Measurements from ENCODE around the gene CPNE4.
"Not testable (repeated sequence)": the region's sequence is repeated elsewhere in the genome, so short reads cannot be mapped to it uniquely, and the experiment has no call there.

The CPNE4 gene

DNA sequence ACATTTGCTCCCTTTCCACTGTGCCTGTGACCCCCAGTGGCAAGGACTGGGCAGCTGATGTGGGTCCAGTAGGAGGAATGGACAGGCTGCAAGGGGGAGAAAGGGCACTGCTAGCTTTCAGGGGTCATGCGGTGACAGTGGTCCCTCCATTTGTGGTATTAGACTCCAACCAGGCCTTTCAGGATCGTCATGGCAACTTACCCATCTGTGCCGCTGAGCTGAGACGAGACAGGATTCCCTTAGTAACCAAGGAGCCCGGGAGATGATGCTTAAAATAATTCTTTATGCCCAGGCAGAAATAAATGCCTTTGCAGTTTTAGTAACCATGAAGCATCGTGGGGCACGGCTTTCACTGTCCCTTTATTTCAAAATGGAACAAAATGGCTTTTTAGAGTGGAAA is 516.1 kb downstream of the CPNE4 start:
- peak in 1 of 3 experiments; percentile 11 for DNase-seq

DNA sequence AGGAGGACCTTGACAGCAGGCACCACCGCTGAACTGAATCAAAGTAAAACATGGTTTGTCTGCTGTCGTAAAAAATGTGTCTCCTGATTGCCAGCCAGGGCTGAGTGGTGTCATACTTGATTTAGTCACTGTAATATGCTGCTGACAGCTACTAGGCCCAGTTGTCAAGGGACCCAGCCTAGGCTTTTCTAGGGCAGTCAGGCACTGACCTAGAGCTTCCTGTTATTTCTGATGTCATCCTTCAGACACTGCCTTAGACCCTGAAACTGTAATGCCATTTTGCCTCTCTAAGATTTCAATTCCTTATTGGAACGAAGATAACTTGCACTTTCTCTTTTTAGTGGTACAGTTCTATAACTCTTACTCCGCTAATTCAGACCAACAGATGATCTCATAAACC is 529.4 kb downstream of the CPNE4 start:
- no peak for DNase-seq

DNA sequence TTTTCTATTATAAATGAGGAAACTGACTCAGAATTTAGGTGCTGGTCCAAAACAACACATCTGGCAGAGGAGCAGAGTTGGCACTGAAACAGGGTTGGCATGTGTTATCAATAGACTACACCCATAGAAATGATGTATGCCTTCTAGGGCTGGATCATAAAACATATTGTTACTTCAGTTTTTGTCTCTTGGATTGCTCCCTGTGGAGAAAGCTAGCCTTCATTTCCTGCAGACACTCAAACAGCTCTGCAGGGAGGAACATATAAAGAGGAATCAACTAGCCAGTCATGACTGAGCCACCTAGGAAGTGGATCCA is 531.5 kb downstream of the CPNE4 start:
- peak in 2 of 3 experiments; percentile 70 to 89 for DNase-seq

DNA sequence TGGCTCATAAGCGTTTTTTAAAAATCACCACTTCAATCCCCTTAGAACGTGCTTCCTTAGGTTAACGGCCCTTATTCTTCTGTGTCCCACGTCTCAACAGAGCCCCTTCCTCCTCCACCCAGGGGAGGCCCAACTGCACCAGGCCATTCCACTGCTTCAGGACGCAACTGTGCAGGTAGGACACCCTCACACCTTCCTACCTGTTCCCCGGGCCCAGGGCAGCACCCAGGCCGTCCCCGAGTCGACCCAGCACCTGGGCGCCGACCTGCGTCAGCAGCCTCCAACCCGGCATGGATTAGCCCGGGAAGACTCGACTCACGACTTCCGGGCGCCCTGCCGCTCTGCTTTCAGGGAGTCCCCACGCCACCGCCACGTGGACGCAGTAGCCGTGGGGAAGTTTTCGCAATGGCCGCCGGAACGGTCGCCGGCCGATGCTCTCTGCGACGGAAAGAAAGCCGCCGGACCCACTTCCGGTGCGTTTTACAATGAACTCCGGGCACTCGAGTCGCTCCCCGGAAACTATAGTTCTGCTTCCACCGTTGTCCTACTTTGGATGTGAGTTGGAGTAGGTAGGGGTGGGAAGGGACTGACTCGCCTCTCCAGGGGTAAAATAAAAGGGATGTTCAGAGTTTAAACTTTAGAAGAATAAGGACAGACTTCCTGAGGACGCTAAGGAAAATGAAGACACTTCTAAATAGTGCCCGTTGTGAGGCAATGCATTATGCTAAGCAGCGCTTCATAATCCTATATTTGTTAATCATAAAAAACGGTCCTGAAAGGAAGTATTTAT is 532.1 kb downstream of the CPNE4 start, which contains the start of gene MRPL3:
Gene MRPL3 (minus strand): TSS at position 442 of the 790 bp plus-strand sequence. CDS start 150 bp downstream, at position 292.
- DNase-seq = peak; percentile 93 to 99 (median 97)

DNA sequence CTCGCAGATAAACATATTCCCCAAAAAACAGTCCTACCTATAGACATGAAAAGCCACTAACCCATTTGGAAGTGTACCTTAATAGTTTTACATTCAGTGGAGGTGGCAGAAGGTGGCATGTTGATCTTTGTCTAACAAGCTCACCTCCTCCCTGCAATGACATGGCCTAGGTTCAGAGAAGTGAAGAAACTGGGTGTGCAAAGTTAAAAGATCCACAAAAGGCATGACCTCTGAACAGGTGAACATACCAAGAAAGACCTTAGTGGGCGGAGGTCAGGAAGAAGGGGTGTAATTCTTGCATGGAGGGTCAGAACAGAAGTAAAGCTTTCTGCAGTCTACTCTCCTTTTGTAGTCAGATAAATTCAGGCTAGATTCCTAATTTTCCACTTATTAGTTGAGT is 532.9 kb downstream of the CPNE4 start:
- DNase-seq = peak in 2 of 3 experiments; percentile 54 to 68

DNA sequence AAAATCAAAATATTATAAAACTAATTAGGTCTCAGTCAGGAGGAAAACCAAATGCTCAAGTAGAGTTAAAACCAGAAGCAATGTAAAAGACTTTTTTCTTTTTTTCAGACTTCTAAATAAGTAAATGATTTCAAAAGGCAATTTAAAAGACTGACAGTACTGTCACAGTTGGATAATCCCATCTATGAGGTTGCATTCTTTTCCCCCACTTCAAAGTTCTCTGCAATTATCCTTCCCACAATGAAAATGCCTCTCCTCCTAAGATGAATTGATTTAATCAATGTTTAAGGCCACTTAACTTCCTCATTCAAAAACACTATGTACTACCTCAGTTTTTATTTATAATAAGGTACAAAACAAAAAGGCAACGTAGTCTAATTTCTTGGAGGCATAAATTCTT is 540.1 kb downstream of the CPNE4 start:
- peak in 1 of 3 experiments; percentile 11 for DNase-seq

DNA sequence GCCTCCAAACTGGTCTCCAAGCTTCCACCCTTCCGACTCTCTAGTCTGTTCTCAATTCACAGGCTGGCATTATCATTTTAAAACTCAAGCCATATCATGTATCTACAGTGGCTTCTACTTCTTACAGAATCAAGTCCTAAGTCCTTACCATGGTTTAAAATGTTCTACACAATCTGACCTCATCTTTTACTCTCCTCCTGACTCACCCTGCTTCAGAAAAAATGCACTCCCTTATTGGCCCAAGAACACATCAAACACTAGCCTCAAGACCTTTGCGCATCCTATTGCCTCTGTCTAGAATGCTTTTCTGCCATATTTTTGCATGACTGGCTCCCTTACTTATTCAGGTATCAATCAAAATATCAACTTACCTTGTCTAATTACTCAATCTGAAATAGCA is 543.0 kb downstream of the CPNE4 start:
- no peak for DNase-seq

DNA sequence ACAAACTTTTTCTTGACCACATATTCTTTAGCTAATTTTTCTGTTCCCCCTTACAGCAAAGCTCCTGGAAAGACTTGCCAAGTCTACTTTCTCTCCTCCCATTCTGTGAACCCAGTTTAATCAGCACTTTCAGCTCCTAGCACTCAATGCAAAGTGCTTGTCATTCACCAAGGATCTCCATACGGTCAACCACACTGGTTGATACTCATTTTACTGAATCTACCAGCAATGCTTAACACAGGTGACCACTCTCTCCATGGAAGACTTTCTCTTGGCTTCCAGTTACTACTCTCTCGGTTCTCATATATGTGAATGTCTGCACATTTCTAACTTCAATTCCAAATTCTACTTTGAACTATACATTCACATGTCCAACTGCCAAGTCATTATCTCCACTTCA is 543.7 kb downstream of the CPNE4 start:
- DNase-seq = no peak

DNA sequence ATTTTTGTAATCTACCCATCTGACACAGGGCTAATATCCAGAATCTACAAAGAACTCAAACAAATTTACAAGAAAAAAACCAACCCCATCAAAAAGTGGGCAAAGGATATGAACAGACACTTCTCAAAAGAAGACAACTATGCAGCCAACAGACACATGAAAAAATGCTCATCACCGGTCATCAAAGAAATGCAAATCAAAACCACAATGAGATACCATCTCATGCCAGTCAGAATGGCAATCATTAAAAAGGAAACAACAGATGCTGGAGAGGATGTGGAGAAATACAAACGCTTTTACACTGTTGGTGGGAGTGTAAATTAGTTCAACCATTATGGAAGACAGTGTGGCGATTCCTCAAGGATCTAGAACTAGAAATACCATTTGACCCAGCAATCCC is 548.3 kb downstream of the CPNE4 start:
- DNase-seq = not testable (repeated sequence)

DNA sequence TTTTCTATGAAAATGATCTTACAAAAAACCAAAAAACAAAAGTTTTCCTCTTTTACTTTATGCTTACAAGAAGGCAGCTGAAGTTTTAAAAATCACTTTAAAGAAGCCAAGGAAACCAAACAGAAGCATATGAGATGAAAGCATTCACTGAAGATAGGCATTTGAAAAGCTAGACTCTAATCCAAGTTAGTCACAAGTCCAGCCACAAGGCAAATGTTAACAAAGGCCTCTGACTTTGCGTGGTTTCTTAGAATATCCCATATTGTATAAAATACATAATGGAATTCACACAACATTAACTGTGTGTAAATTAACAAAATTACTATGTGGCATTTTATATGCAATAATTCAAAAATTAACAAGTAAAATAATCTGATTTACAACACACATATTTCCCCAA is 549.7 kb downstream of the CPNE4 start:
- DNase-seq = no peak

DNA sequence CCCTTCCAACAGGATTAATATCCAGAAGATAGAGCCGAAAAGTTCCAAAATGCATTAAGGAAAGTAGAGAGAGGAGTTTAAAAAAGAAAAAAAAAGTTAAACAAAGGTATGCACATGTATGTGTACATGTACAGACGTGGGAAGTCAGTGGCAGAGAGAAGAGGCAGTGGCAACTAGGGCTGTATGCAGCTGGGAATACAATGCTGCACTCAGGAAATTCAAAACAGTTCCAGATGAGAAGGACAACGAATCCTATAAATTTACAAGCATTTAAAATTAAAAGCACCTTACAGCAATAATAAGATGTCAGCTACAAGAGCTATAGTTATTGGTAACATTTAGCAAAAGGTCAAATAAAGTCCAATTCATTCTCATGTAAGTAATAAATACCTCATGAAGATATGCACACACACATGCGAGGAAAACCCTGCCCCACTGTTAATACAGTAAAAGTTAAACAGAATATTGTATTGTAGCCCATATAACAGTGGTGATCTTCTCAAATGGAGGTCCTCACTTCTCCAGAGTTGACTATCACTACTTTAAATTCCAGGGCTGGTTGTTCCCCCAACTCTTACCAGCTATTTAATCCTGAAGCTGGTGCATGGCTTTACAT is 550.2 kb downstream of the CPNE4 start:
- DNase-seq = no peak

Data from NCI-H1417 (cell line).